GM12801 (cell line): ENCODE results near the gene PRMT7.

ENCODE experiments used
- CTCF ChIP-seq: IDR thresholded peaks from one replicate; pipeline ENCODE4 v1.5.1; 2011; ENCODE audit warnings: control low read depth; ENCODE audit not compliant: insufficient read length; ENCODE audit errors: extremely low read depth

Gene PRMT7

GRCh38 chr16:68310774-68311511 lies at the start of gene PRMT7, which contains the start of gene SLC7A6OS:
TSS of gene PRMT7 (plus strand) at chr16:68311019. CDS start at chr16:68315980, 4,961 bp downstream.
TSS of gene SLC7A6OS (minus strand) at chr16:68310946. CDS start at chr16:68310926, 20 bp downstream.
- TF ChIP-seq CTCF, result no peak

DNA sequence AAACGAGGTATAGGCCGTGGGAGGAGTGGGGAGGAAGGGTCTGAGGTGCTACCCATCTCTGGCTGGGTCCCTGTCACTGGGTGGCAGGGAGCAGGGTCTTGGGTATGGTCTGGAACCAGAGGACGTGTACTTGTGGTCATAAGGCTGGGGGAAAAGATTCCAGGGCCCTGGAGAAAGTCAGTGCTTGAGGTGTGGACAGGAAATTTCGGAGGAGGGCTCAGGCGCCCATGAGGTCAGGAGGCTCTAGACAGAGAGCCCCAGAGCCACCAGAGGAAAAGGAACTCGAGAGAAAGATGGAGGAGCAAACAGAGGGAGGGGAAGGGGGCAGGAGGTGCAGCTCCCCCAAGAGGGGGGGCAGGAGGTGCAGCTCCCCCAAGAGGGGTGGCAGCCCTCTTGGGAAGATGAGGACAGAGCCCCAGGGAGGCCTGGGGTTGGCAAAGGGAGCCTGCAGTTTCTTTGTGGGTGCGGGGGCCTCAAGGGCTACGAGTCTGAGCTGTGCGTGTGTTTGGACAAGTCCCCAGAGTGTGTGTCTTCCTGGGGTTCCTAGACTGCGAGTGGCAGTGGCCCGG lies 47.2 kb upstream of the PRMT7 start:
- TF ChIP-seq CTCF, result no peak

GRCh38 chr16:68264128-68265077 lies 46.4 kb upstream of the PRMT7 start, which contains the start of gene SLC7A6:
TSS of gene SLC7A6 (plus strand) at chr16:68264526. CDS start at chr16:68274727, 10,201 bp downstream.
- no peak for TF ChIP-seq CTCF

DNA sequence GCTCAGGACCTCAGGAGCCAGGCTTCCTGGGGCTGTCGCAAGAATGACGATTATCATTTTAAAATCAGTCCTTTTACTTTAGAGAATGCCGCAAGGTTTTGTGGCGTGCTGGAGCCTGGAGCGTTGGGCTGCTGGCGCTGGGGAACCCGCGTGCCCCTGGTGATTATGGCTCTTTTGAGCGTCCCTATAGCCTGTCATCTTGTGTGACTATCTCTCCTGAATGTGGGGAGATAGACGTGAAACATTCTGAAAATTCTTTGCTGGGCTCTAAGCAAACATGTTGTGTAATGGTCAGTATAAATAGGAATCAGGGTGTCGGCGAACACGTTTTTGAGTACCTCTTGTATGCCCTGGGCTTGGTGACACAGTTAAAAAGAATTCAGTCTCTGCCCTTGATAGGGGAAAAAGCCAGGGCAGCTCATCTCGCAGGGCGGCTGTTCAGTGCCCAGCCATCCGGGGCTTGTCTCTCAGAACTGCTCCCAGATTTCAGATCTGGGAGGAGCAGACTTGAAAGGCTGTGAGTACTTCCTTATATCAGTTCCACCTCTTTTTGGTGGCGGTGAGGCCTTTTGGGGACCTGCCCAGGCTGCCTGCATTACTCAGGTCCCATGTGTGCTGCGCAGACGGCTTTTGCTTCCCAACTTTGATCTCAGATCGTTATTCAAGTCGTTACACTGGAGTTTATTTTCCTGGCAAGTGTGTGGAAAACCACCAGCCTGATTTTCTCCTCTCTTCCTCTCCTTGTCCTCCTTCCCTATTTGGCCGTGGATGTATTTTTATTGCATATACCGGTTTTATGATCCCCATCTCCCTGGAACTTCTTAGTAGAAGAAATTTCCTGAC lies 45.5 kb upstream of the PRMT7 start:
- TF ChIP-seq CTCF, result no peak

DNA sequence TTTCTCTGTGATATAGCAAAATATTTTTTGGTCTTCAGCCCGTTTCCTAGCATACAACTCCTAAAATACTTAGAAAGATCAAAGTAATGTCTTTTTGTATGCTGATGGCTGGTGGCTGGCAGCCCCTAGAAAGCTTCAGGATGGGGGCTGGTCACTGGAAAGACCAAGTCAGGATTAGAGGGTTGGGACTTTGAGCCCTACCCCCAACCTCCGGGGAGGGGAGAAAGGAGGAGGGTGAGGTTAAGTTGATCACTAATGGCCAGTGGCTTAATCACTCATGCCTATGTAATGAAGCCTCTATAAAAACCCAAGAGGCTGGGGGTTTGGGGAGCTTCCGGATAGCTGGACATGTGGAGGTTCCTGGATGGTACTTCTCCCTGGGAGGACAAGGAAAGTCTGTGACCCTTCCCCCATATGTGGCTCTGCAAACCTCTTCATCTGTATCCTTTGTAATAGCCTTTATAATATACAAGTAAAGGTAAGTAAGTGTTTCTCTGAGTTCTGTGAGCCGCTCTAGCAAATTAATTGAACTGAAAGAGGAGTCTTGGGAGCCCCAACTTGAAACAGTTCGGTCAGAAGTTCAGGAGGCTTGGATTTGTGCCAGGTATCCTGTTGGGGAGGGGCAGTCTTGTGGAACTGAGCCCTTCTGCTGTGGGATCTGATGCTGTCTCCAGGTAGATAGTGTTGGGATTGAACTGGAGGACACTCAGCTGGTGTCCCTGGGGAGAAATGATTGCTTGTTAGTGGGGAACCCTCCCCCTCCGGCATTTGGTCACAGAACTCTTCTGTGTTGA lies 43.0 kb upstream of the PRMT7 start:
- TF ChIP-seq CTCF, result no peak

GRCh38 chr16:68269793-68270192 lies 41.0 kb upstream of the PRMT7 start:
- TF ChIP-seq CTCF, result no peak
